MV-4-11 (cell line): Measurements from ENCODE around the gene LAPTM5.

ENCODE experiments used
- DNase-seq: peaks from one replicate; lab custom pipeline; 2025; lab: John Stamatoyannopoulos, UW

The LAPTM5 gene

DNA sequence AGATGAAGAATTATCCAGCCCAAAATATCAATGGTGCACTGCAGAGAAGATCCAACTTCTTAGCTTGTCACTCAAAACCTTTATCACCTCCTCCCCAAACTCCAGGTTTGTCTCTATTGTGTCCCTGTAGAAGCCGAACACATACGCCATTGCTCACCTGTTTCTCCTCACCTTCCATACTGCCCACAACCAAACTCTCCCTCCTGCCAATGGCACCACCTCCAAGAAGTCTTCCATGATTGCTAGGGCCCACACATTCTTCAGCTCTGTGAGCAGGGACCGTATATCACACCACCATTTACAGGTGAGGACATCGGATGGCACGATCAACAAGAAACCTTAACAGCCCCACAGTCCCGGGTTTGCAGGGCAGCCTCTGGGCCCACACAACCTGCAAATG, 2.2 kb downstream of the LAPTM5 start:
- DNase-seq: no peak

DNA sequence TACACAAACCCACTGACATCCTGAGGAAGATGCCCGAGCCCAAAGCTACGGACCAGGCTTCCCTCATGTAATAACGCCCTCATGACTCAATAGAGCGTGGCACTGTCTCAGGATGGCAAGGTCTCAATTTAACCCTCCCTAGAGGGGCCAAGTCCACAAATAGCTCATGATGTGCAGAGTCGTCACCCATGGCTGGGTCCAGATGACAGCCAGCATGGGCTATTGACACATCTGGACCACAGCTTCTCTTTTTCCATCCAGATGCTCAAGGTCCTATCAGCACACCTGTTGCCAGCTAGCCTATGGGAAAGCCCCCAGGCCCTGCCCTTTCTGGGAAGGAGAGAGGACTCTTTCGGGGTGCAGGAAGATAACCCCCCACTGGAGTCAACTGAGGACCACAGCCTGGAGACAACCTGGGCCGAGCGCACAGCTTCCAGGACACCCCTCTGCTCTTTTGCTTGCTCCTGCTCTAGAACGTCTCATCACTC, 2.8 kb downstream of the LAPTM5 start:
- peak; percentile 85 for DNase-seq

- peak; percentile 77 for DNase-seq
These were observed 3.9 kb downstream of the LAPTM5 start for GRCh38 chr1:30753660-30754123.

- no peak for DNase-seq
These were observed 4.5 kb downstream of the LAPTM5 start for GRCh38 chr1:30753118-30753517.

DNA sequence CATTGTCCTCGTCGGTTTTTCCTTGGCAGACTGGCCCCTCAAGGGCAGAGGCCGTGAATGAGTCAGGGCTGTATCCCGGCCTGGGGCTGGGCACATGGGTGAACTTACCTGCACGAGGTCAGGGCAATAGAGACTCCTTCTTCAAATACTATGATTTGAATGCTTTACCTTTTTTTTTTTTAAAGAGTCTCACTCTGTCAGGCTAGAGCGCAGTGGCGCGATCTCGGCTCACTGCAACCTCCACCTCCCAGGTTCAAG, 5.0 kb downstream of the LAPTM5 start:
- no peak for DNase-seq

DNA sequence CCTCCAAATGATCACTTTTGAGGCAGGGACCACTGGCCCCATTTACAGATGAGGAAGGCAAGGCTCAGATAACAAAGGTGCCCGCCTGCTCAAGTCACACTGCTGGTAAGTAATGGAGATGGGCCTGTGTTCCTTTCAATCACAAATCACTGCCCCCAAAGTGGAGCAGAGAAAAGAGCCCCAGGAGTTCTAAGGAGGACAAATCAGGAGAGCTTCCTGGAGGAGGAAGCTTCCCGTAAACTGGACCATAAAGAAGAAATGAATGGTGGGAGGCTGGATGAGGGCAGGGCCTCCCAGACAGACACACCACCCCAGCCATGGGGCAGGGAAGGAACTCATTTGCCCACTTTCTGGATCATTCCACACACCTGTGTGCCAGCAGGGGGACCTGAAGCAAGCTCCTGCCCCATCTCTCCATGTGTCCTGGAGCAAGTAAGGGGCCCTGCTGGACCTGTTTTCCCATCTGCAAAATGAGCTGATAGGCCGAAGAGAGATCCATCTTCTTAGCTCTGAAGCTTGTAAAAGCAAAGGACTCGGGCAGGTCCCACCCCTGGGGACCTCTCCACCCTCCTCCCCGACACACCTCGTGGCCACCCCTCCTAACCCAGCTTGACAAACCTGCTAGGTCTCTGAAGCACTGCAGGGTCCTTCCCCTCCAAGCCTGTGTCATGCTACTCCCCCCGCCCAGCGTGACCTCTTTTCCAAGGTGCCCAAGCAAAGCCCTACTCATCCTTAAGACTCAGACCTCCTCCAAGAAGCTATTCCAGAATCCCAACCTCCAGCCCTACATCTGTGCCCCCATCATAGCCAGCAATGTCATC, 5.5 kb downstream of the LAPTM5 start:
- DNase-seq: no peak

DNA sequence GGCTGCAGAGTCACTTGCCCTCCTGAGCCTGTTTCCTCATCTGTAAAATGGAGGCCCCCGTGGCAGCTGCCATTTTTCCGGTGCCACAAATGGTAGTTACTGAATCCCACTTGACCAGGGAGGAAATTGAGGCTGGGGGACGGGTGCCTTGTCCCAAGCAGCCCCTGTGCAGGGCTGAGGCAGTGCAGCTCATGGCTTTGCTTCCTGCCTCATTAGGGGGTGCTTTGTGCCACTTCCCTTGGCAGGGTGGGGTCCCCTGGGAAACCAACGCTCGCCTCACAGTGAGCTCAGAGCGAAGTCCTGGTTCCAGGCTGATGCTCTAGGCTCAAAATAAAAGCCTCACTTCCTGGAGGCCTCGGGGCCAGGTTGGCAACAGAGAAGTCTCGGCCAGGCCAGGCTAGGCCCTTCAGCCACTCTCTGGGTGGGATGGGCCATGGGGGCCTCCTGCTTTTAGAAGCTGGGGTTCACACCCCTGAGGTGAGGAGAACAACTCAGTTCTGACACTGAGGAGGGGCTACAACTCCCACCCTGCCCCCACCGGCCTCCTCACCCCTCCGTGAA, 6.8 kb downstream of the LAPTM5 start:
- DNase-seq: no peak

GRCh38 chr1:30749691-30750583, 7.6 kb downstream of the LAPTM5 start:
- DNase-seq: no peak

DNA sequence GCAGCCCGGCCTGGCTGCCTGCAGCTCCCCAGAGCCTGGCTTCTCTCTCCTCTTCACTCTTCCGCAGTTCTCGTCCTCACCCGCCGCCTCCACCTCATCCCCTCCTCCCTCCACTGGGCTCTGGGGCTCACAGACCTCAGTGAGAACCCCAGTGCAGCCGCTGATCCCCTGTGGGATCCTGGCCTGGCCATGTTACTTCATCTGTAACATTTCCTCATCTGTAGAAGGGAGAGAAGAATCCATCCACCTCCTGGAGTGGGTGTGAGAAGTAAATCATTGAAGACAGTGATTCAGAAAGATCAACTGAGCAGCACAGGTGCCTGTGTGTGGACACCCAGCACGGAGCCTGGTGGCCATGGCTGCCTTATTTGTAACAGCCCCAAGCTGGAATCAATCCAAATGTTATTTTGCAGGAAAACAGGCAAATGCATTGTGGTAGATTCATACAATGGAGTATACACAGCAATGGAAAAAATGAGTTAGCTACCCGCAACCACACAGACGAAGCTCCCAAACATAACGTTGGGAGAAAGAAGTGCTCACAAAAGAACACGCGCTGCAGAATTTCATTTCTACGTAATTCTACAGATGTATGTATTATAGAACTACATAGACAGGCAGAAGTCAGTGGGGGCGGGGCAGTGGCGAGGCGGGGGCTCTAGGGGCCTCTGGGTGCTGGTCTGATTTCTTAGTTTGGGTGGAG, 8.7 kb downstream of the LAPTM5 start:
- peak; percentile 86 for DNase-seq

DNA sequence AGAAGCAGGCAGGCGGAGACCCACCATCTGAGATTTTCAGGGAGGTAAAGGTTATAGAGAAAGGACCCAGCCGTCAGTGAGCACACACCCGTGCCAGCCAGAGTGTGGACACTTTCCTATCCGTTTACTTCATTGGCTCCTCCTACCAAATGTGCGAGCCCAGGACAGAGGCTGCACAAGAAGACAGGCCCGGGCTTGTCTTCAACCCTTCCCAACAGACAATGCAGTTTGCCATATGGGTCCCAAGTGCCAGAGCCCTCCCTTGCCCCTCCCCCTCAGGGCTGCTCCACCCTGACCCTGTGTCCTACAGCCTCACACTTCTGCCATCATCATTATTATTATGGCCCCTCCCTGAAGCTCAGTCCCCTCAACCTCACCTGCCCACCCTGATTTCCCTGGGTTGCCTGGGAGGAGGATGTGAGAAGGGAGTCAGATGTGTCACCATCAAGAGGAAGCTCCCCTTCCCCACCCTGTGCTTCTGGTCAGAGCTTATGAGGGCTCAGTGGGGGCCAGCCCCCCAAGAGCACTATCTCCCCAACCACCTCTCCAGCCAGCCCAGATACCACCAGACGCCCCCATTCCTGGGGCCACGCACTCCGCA, 9.4 kb downstream of the LAPTM5 start:
- peak; percentile 69 for DNase-seq

DNA sequence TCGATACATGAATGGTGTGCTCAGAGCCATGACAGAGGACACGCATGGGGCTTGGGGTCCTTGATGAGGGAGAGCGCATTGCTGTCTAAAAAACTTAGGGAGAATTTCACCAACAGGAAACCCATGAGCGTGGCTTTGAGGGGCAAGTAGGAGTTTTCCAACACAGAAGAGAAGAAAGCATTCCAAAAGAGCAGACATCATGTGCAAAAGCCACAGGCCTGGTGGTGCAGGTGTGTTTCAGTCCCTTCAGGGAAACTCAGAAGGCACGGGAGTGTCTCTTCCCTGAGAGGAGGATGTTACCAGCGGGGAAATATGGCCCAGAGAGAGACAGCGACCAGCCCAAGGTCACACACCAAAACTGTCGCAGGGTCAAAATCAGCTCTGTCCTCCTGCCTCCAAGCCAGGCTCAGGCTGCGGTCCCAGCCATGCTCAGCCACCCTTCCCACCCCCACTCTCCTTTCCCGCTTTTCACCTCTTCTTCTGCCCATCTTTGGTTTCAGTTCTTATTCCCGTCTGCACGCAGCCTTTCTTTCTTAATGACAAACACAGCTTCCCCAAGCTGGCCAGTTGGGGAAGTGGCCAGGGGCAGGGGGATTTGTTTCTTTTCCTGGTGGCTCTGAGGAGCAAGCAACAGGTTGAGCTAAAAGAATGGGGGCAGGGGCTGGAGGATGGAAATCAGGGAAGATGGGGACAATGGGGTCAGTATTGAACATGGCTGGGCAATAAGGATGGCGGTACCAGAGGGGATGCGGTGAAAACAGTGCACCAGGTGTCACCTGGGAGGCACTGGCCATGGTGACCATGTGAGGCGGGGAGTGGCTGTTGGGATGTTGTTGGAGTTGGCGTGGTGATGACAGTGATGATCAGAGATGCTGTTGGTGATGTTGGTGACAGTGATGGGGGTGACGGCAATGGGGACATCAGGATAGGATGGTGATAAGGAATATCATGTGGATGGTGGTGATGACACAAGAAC, 10.3 kb downstream of the LAPTM5 start:
- peak; percentile 86 for DNase-seq

- DNase-seq: no peak
These were observed 11.2 kb downstream of the LAPTM5 start for GRCh38 chr1:30746212-30747032.

DNA sequence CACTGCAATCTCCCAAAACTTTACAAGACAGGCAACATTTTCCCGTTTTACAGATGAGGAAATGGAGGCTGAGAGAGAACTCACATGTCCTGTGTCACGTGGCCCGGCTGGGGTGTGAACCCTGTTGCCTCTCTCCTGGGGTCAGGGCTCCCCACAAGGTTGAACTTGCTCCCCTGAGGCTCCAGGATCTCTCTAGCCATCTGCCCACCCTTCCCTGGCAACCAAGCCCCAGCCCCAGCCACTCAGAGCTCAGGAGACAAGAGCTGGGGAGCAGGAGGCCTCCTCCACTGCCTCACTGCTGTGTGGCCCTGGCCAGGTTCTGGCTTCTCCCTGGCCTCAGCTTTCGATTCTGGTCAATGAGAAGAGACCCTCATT, 11.8 kb downstream of the LAPTM5 start:
- no peak for DNase-seq

- DNase-seq: no peak
These were observed 12.3 kb downstream of the LAPTM5 start for GRCh38 chr1:30745156-30745833.

DNA sequence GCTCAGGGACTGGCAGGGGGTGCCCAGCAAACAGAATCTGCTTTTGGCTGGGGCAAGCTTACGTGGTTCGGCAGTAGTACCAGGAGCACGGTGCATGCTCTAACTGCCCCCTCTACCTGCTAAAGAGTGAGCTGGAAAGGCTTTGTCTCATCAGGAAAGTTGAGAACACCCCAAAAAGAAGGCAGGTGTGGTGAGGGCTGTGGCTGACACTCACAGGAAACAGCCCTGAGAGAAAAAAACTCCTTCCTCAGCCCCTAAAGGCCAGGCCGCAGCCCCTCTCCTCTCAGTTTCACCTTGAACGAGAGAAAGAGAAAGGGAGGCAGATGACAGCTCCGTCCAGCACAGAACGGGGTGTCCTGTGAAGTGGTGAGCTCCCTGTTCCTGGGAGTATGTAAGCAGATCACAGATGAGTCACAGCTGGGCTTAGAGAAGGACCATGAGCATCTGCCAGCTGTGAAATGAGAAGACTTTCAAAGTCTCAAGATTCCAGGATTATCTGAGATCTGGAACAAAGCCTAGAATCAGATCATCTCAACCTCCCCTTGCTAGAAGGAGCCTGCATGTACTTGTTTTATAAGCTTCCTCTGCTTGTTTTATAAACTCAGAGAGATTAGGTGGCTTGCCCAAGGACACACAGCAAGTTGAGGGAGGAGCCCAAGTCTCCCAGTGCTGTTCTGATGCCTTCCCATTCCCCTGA, 13.4 kb downstream of the LAPTM5 start:
- no peak for DNase-seq

DNA sequence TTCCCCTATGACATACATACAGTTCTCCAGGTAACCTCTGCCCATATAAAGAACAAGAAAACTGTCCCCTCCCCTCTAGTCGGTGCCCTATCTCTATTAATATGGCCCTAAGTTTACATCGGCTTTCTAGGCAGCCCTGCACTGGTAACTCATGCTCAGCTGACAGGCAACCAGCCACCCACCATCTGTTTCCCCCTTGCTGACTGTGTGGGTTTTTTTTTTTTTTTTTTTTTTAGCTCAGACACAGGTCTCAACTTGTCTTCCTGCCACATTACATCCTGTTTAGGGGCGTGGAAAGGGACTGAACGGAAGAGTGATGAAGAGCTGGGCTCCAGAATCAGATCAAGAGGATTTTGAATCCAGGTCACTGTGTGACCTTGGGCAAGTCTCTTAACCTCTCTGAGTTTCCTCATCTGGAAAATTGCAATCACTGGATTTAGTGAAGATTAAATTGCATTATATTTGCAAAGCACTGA, 14.0 kb downstream of the LAPTM5 start:
- DNase-seq: peak; percentile 80

- DNase-seq: no peak
These were observed 14.5 kb downstream of the LAPTM5 start for GRCh38 chr1:30742963-30743559.
